ENCODE results near the gene VIPR2.
"Not testable (repeated sequence)": the region's sequence is repeated elsewhere in the genome, so short reads cannot be mapped to it uniquely, and the experiment has no call there.

VIPR2 gene

GRCh38 chr7:159138508-159138907, 6.2 kb downstream of the VIPR2 start:
- peaks cover 19% of the 10 kb centered on the region for H3K27me3 ChIP-seq (ENCODE audit: insufficient read depth, low read length)
- H3K4me3 ChIP-seq (ENCODE audit: low read length), result no peak overlapping the region
- no peak overlapping the region for H3K27ac ChIP-seq (ENCODE audit: low read depth, low read length)
- H3K4me1 ChIP-seq (ENCODE audit: insufficient read depth, low read length), result peaks cover 22% of the 10 kb centered on the region
- H3K36me3 ChIP-seq (ENCODE audit: insufficient read depth, low read length), result no peaks in the 10 kb centered on the region
- H3K9ac ChIP-seq (ENCODE audit: low read depth, low read length), result no peak overlapping the region
- H3K9me3 ChIP-seq (ENCODE audit: insufficient read depth, low read depth, low read length), result peaks cover 34% of the 10 kb centered on the region
- 84% methylated on average over 6 of the region's 6 CpGs for WGBS

GRCh38 chr7:159137906-159138305, 6.8 kb downstream of the VIPR2 start:
- Histone ChIP-seq H3K4me1 (ENCODE audit: insufficient read depth, low read length) (peaks cover 18% of the 10 kb centered on the region), H3K27ac (ENCODE audit: low read depth, low read length) (no peak overlapping the region), H3K4me3 (ENCODE audit: low read length) (no peak overlapping the region), H3K9ac (ENCODE audit: low read depth, low read length) (no peak overlapping the region), H3K9me3 (ENCODE audit: insufficient read depth, low read depth, low read length) (peaks cover 28% of the 10 kb centered on the region), H3K27me3 (ENCODE audit: insufficient read depth, low read length) (peaks cover 13% of the 10 kb centered on the region), H3K36me3 (ENCODE audit: insufficient read depth, low read length) (no peaks in the 10 kb centered on the region)
- 86% methylated on average over 11 of the region's 11 CpGs for WGBS

- no peak overlapping the region for H3K27ac ChIP-seq (ENCODE audit: low read depth, low read length)
- WGBS, result 92% methylated on average over 6 of the region's 6 CpGs
- no peak overlapping the region for H3K9ac ChIP-seq (ENCODE audit: low read depth, low read length)
- no peaks in the 10 kb centered on the region for H3K36me3 ChIP-seq (ENCODE audit: insufficient read depth, low read length)
- H3K27me3 ChIP-seq (ENCODE audit: insufficient read depth, low read length), result peaks cover 2% of the 10 kb centered on the region; the same call in 1 of the 2 replicates
- no peak overlapping the region for H3K4me3 ChIP-seq (ENCODE audit: low read length)
- peaks cover 27% of the 10 kb centered on the region for H3K9me3 ChIP-seq (ENCODE audit: insufficient read depth, low read depth, low read length)
- peaks cover 7% of the 10 kb centered on the region for H3K4me1 ChIP-seq (ENCODE audit: insufficient read depth, low read length)
Observed at GRCh38 chr7:159136846-159137245, 7.8 kb downstream of the VIPR2 start.

GRCh38 chr7:159136442-159136841, 8.2 kb downstream of the VIPR2 start:
- no peak overlapping the region for H3K27ac ChIP-seq (ENCODE audit: low read depth, low read length)
- H3K36me3 ChIP-seq (ENCODE audit: insufficient read depth, low read length), result no peaks in the 10 kb centered on the region
- H3K9ac ChIP-seq (ENCODE audit: low read depth, low read length), result no peak overlapping the region
- H3K4me3 ChIP-seq (ENCODE audit: low read length), result no peak overlapping the region
- no peaks in the 10 kb centered on the region for H3K27me3 ChIP-seq (ENCODE audit: insufficient read depth, low read length)
- peaks cover 3% of the 10 kb centered on the region; the same call in 1 of the 2 replicates for H3K4me1 ChIP-seq (ENCODE audit: insufficient read depth, low read length)
- peaks cover 27% of the 10 kb centered on the region for H3K9me3 ChIP-seq (ENCODE audit: insufficient read depth, low read depth, low read length)
- 87% methylated on average over 6 of the region's 7 CpGs for WGBS

- H3K27me3 ChIP-seq (ENCODE audit: insufficient read depth, low read length), result no peaks in the 10 kb centered on the region
- H3K4me3 ChIP-seq (ENCODE audit: low read length), result no peak overlapping the region
- H3K36me3 ChIP-seq (ENCODE audit: insufficient read depth, low read length), result no peaks in the 10 kb centered on the region
- WGBS, result 89% methylated on average over 8 of the region's 8 CpGs
- peaks cover 27% of the 10 kb centered on the region for H3K9me3 ChIP-seq (ENCODE audit: insufficient read depth, low read depth, low read length)
- H3K4me1 ChIP-seq (ENCODE audit: insufficient read depth, low read length), result peaks cover 3% of the 10 kb centered on the region; the same call in 1 of the 2 replicates
- no peak overlapping the region for H3K9ac ChIP-seq (ENCODE audit: low read depth, low read length)
- H3K27ac ChIP-seq (ENCODE audit: low read depth, low read length), result no peak overlapping the region
Observed at GRCh38 chr7:159136013-159136412, 8.7 kb downstream of the VIPR2 start.

GRCh38 chr7:159132670-159133443, 11.8 kb downstream of the VIPR2 start:
- not testable (repeated sequence) for H3K4me3 ChIP-seq (ENCODE audit: low read length); H3K36me3 ChIP-seq (ENCODE audit: insufficient read depth, low read length); H3K27me3 ChIP-seq (ENCODE audit: insufficient read depth, low read length); H3K9ac ChIP-seq (ENCODE audit: low read depth, low read length); H3K27ac ChIP-seq (ENCODE audit: low read depth, low read length); H3K4me1 ChIP-seq (ENCODE audit: insufficient read depth, low read length)
- H3K9me3 ChIP-seq (ENCODE audit: insufficient read depth, low read depth, low read length), result peaks cover 27% of the 10 kb centered on the region; the same call in 1 of the 2 replicates
- 83% methylated on average over 11 of the region's 14 CpGs for WGBS

GRCh38 chr7:159130820-159131219, 13.8 kb downstream of the VIPR2 start:
- H3K27ac ChIP-seq (ENCODE audit: low read depth, low read length), result no peak overlapping the region
- 76% methylated on average over 8 of the region's 8 CpGs for WGBS
- no peak overlapping the region for H3K4me3 ChIP-seq (ENCODE audit: low read length)
- no peaks in the 10 kb centered on the region for H3K36me3 ChIP-seq (ENCODE audit: insufficient read depth, low read length)
- H3K27me3 ChIP-seq (ENCODE audit: insufficient read depth, low read length), result no peaks in the 10 kb centered on the region
- no peaks in the 10 kb centered on the region for H3K4me1 ChIP-seq (ENCODE audit: insufficient read depth, low read length)
- H3K9ac ChIP-seq (ENCODE audit: low read depth, low read length), result no peak overlapping the region
- H3K9me3 ChIP-seq (ENCODE audit: insufficient read depth, low read depth, low read length), result peaks cover 22% of the 10 kb centered on the region; the same call in 1 of the 2 replicates

GRCh38 chr7:159130199-159130775, 14.4 kb downstream of the VIPR2 start:
- WGBS, result 85% methylated on average over 9 of the region's 9 CpGs
- H3K4me3 ChIP-seq (ENCODE audit: low read length), result no peak overlapping the region
- H3K4me1 ChIP-seq (ENCODE audit: insufficient read depth, low read length), result no peaks in the 10 kb centered on the region
- no peak overlapping the region for H3K27ac ChIP-seq (ENCODE audit: low read depth, low read length)
- peaks cover 27% of the 10 kb centered on the region; the same call in 1 of the 2 replicates for H3K9me3 ChIP-seq (ENCODE audit: insufficient read depth, low read depth, low read length)
- H3K27me3 ChIP-seq (ENCODE audit: insufficient read depth, low read length), result no peaks in the 10 kb centered on the region
- no peaks in the 10 kb centered on the region for H3K36me3 ChIP-seq (ENCODE audit: insufficient read depth, low read length)
- H3K9ac ChIP-seq (ENCODE audit: low read depth, low read length), result no peak overlapping the region

- H3K9ac ChIP-seq (ENCODE audit: low read depth, low read length), result no peak overlapping the region
- WGBS, result 90% methylated on average over 10 of the region's 10 CpGs
- no peak overlapping the region for H3K4me3 ChIP-seq (ENCODE audit: low read length)
- H3K4me1 ChIP-seq (ENCODE audit: insufficient read depth, low read length), result no peaks in the 10 kb centered on the region
- peaks cover 26% of the 10 kb centered on the region; the same call in 1 of the 2 replicates for H3K9me3 ChIP-seq (ENCODE audit: insufficient read depth, low read depth, low read length)
- H3K27ac ChIP-seq (ENCODE audit: low read depth, low read length), result no peak overlapping the region
- H3K27me3 ChIP-seq (ENCODE audit: insufficient read depth, low read length), result no peaks in the 10 kb centered on the region
- H3K36me3 ChIP-seq (ENCODE audit: insufficient read depth, low read length), result no peaks in the 10 kb centered on the region
Observed at GRCh38 chr7:159128767-159129166, 15.9 kb downstream of the VIPR2 start.

- 89% methylated on average over 16 of the region's 16 CpGs for WGBS
Observed at GRCh38 chr7:159127691-159128642, 16.7 kb downstream of the VIPR2 start.

More at GRCh38 chr7:159127691-159128642, 16.7 kb downstream of the VIPR2 start:
- H3K9ac ChIP-seq (ENCODE audit: low read depth, low read length), result no peak overlapping the region
- H3K4me1 ChIP-seq (ENCODE audit: insufficient read depth, low read length), result no peaks in the 10 kb centered on the region
- no peaks in the 10 kb centered on the region for H3K27me3 ChIP-seq (ENCODE audit: insufficient read depth, low read length)
- no peak overlapping the region for H3K4me3 ChIP-seq (ENCODE audit: low read length)
- H3K9me3 ChIP-seq (ENCODE audit: insufficient read depth, low read depth, low read length), result peaks cover 28% of the 10 kb centered on the region; the same call in 1 of the 2 replicates
- H3K27ac ChIP-seq (ENCODE audit: low read depth, low read length), result no peak overlapping the region
- no peaks in the 10 kb centered on the region for H3K36me3 ChIP-seq (ENCODE audit: insufficient read depth, low read length)
